HFFc6 (cell line): ENCODE data around the gene ARFGAP1. TPM values are rescaled to one million over a fixed set of nuclear protein-coding genes. Genes with fewer than 3 reads are reported as not detected.

Experiments used
- DNase-seq: peaks from one replicate; pipeline ENCODE4 v3.0.0-alpha.2; 2018
- H3K27ac Mint-ChIP-seq: 2 replicates; pipeline ENCODE4 v1.8.0; 2020; ENCODE audit warnings: mild to moderate bottlenecking, mixed read lengths
- H3K27me3 Mint-ChIP-seq: 2 replicates; pipeline ENCODE4 v1.8.0; 2021; ENCODE audit warnings: mild to moderate bottlenecking, moderate library complexity, mixed read lengths; ENCODE audit not compliant: insufficient read depth
- H3K36me3 Mint-ChIP-seq: 2 replicates; pipeline ENCODE4 v1.8.0; 2021; ENCODE audit warnings: low read depth, mixed read lengths
- H3K4me1 Mint-ChIP-seq: 2 replicates; pipeline ENCODE4 v1.8.0; 2020; ENCODE audit warnings: low read depth, mixed read lengths
- H3K4me3 Mint-ChIP-seq: 2 replicates; pipeline ENCODE4 v1.8.0; 2020; ENCODE audit warnings: mild to moderate bottlenecking, moderate library complexity, mixed read lengths
- H3K9me3 Mint-ChIP-seq: 2 replicates; pipeline ENCODE4 v1.8.0; 2020; ENCODE audit warnings: mild to moderate bottlenecking, mixed read lengths
- total RNA-seq, 6 experiments: library from RNA; stranded (reverse); fragmentation: NEBNext Ultra II Directional; extraction: Animal tissue kit (Norgen Biotek cat#: 25700); gene quantifications; 2 replicates in 1 of 6; 3 replicates in 5 of 6; pipeline ENCODE4 v1.2.3, GENCODE V29; 2021
- TF ChIP-seq, protein P1 (sequence below): fragments of 200-600 bp; sonication (generic); IDR thresholded peaks from 2 replicates; pipeline ENCODE4 v1.5.0; 2021; ENCODE audit warnings: antibody characterized with exemption, mild to moderate bottlenecking

ARFGAP1 gene
- total RNA-seq, 6 experiments from 2014 or later = 106 to 123 (median 112) TPM

DNA sequence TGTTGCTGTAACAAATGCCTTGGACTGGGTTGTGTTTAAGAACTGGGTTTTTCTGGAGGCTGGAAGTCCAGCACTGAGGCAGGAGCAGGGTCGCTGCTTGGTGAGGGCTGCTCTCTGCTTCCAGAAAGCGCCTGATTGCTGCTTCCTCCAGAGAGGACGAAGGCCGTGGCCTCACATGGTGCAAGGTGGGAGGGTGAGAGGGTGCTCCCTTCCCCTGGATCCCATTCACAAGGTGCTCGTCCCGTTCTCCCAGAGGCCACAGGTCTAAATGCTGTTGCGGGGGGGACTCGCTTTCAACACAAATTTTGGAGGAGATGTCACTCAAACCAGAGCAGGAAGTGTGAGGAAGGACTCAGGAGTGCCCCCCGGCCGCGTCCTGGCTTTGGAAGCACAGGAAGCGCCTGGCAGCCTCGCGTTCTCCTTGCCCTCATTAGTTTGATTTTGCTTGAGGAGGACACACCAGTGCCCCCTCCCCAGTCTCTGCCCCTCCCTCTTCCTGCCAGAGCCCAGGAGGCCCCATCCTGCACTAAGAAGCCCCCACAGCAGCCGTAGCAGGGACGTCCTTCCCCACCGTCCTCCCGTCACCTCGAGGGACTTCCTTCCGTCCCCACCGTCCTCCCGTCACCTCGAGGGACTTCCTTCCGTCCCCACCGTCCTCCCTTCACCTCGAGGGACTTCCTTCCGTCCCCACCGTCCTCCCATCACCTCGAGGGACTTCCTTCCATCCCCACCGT, 10.7 kb upstream of the ARFGAP1 start:
- TF ChIP-seq, protein P1, sequence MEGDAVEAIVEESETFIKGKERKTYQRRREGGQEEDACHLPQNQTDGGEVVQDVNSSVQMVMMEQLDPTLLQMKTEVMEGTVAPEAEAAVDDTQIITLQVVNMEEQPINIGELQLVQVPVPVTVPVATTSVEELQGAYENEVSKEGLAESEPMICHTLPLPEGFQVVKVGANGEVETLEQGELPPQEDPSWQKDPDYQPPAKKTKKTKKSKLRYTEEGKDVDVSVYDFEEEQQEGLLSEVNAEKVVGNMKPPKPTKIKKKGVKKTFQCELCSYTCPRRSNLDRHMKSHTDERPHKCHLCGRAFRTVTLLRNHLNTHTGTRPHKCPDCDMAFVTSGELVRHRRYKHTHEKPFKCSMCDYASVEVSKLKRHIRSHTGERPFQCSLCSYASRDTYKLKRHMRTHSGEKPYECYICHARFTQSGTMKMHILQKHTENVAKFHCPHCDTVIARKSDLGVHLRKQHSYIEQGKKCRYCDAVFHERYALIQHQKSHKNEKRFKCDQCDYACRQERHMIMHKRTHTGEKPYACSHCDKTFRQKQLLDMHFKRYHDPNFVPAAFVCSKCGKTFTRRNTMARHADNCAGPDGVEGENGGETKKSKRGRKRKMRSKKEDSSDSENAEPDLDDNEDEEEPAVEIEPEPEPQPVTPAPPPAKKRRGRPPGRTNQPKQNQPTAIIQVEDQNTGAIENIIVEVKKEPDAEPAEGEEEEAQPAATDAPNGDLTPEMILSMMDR = no peak
- no peaks in the 10 kb centered on the region for H3K36me3 Mint-ChIP-seq
- DNase-seq = no peak
- no peak overlapping the region for H3K4me3 Mint-ChIP-seq
- no peak overlapping the region for H3K27ac Mint-ChIP-seq
- peaks cover 5% of the 10 kb centered on the region; the same call in 1 of the 2 replicates for H3K4me1 Mint-ChIP-seq
- peaks cover 66% of the 10 kb centered on the region for H3K27me3 Mint-ChIP-seq
- H3K9me3 Mint-ChIP-seq = no peaks in the 10 kb centered on the region

- no peak for DNase-seq
- Mint-ChIP-seq H3K27ac (no peak overlapping the region), H3K27me3 (peaks cover 60% of the 10 kb centered on the region), H3K9me3 (no peaks in the 10 kb centered on the region), H3K36me3 (no peaks in the 10 kb centered on the region), H3K4me3 (no peak overlapping the region), H3K4me1 (peaks cover 8% of the 10 kb centered on the region)
- TF ChIP-seq, protein P1 = no peak
Measured at GRCh38 chr20:63262836-63263235, 9.8 kb upstream of the ARFGAP1 start.

GRCh38 chr20:63264000-63264399, 8.6 kb upstream of the ARFGAP1 start:
- no peaks in the 10 kb centered on the region for H3K36me3 Mint-ChIP-seq
- peaks cover 11% of the 10 kb centered on the region for H3K4me1 Mint-ChIP-seq
- H3K4me3 Mint-ChIP-seq = no peak overlapping the region
- H3K9me3 Mint-ChIP-seq = no peaks in the 10 kb centered on the region
- H3K27me3 Mint-ChIP-seq = peaks cover 50% of the 10 kb centered on the region
- DNase-seq = no peak
- no peak overlapping the region for H3K27ac Mint-ChIP-seq
- TF ChIP-seq, protein P1 = no peak

DNA sequence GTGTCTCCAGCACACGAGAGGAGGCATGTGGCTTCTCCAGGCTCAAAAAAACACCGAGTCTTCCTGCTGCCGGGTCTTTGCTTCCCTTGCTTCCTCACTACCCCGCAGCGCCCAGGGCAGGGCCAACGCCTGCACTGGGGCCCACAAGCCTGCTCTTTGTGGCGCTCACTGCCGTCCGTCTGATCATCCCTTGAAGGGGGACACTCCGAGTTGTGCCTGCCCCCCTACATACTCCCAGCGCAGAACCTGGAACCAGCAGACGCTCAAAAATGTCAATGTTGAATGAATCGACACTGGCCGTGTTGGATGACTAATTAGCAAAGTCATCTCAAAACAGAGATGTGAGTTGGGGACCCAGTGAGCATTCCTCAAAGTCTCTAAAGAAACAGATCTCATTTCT, 8.1 kb upstream of the ARFGAP1 start:
- H3K27ac Mint-ChIP-seq = no peak overlapping the region
- peaks cover 46% of the 10 kb centered on the region for H3K27me3 Mint-ChIP-seq
- no peak overlapping the region for H3K4me3 Mint-ChIP-seq
- no peak for DNase-seq
- no peaks in the 10 kb centered on the region; the same call in 1 of the 2 replicates for H3K36me3 Mint-ChIP-seq
- peaks cover 11% of the 10 kb centered on the region for H3K4me1 Mint-ChIP-seq
- no peaks in the 10 kb centered on the region for H3K9me3 Mint-ChIP-seq
- TF ChIP-seq, protein P1 = no peak

- Mint-ChIP-seq H3K36me3 (peaks cover 4% of the 10 kb centered on the region), H3K4me1 (peaks cover 11% of the 10 kb centered on the region), H3K4me3 (no peak overlapping the region), H3K27me3 (peaks cover 35% of the 10 kb centered on the region), H3K27ac (no peak overlapping the region), H3K9me3 (no peaks in the 10 kb centered on the region)
- TF ChIP-seq, protein P1 = no peak
- DNase-seq = peak; percentile 58
Measured at GRCh38 chr20:63265891-63266515, 6.6 kb upstream of the ARFGAP1 start.
